ENCODE data around the gene BUB1B.
A peak's percentile ranks its signal among the peaks of the same experiment; 100 is the strongest.

BUB1B gene

GRCh38 chr15:40252438-40253166 is 91.7 kb downstream of the BUB1B start:
- Histone ChIP-seq H3K36me3 (replicated peaks) (no peaks in the 10 kb centered on the region), H3K9me3 (no peaks in the 10 kb centered on the region), H3K4me1 (peaks cover 8% of the 10 kb centered on the region), H3K27me3 (ENCODE audit: low read depth) (no peaks in the 10 kb centered on the region), H3K4me3 (peak overlapping the region; percentile 28)
- in situ Hi-C loops (cut with MboI; ENCODE audit: low sequenced_read_pairs), result loop anchor here (25.0 kb wide), 1 partner anchor 465 kb away; the partner anchor contains the start of gene FSIP1
- DNase-seq (ENCODE audit: low spot score in 2 of 2), result peak in 1 of 2 experiments; percentile 58

GRCh38 chr15:40253167-40253790 is 92.4 kb downstream of the BUB1B start:
- no peak for DNase-seq (ENCODE audit: low spot score in 2 of 2)
- H3K4me1 ChIP-seq, result peaks cover 8% of the 10 kb centered on the region
- no peaks in the 10 kb centered on the region for H3K27me3 ChIP-seq (ENCODE audit: low read depth)
- no peaks in the 10 kb centered on the region for H3K9me3 ChIP-seq
- in situ Hi-C loops (cut with MboI; ENCODE audit: low sequenced_read_pairs), result loop anchor here (25.0 kb wide), 1 partner anchor 466 kb away; the partner anchor contains the start of gene FSIP1
- H3K4me3 ChIP-seq, result peak overlapping the region; percentile 28
- no peaks in the 10 kb centered on the region for H3K36me3 ChIP-seq (replicated peaks)

GRCh38 chr15:40254452-40254851 is 93.6 kb downstream of the BUB1B start:
- Histone ChIP-seq H3K9me3 (no peaks in the 10 kb centered on the region), H3K36me3 (replicated peaks) (no peaks in the 10 kb centered on the region), H3K4me1 (peaks cover 8% of the 10 kb centered on the region), H3K27me3 (ENCODE audit: low read depth) (no peaks in the 10 kb centered on the region), H3K4me3 (no peak overlapping the region)
- no peak for DNase-seq (ENCODE audit: low spot score in 2 of 2)
- in situ Hi-C loops (cut with MboI; ENCODE audit: low sequenced_read_pairs), result loop anchor here (25.0 kb wide), 1 partner anchor 467 kb away; the partner anchor contains the start of gene FSIP1

- H3K9me3 ChIP-seq, result no peaks in the 10 kb centered on the region
- H3K27me3 ChIP-seq (ENCODE audit: low read depth), result no peaks in the 10 kb centered on the region
- peaks cover 8% of the 10 kb centered on the region for H3K4me1 ChIP-seq
- no peaks in the 10 kb centered on the region for H3K36me3 ChIP-seq (replicated peaks)
- H3K4me3 ChIP-seq, result no peak overlapping the region
- no peak for DNase-seq (ENCODE audit: low spot score in 2 of 2)
- in situ Hi-C loops (cut with MboI; ENCODE audit: low sequenced_read_pairs), result loop anchor here (25.0 kb wide), 1 partner anchor 468 kb away; the partner anchor contains the start of gene FSIP1
Observed at GRCh38 chr15:40255033-40255432, 94.2 kb downstream of the BUB1B start.

GRCh38 chr15:40256638-40257235 is 95.9 kb downstream of the BUB1B start:
- H3K4me3 ChIP-seq, result no peak overlapping the region

GRCh38 chr15:40257656-40258450 is 97.0 kb downstream of the BUB1B start:
- Histone ChIP-seq H3K9me3 (no peaks in the 10 kb centered on the region), H3K4me1 (peaks cover 5% of the 10 kb centered on the region), H3K36me3 (replicated peaks) (no peaks in the 10 kb centered on the region), H3K4me3 (no peak overlapping the region), H3K27me3 (ENCODE audit: low read depth) (no peaks in the 10 kb centered on the region)
- DNase-seq (ENCODE audit: low spot score in 2 of 2), result no peak
- in situ Hi-C loops (cut with MboI; ENCODE audit: low sequenced_read_pairs), result loop anchor here (25.0 kb wide), 1 partner anchor 471 kb away; the partner anchor contains the start of gene FSIP1

More at GRCh38 chr15:40256638-40257235, 95.9 kb downstream of the BUB1B start:
- H3K27me3 ChIP-seq (ENCODE audit: low read depth), result no peaks in the 10 kb centered on the region
- no peak for DNase-seq (ENCODE audit: low spot score in 2 of 2)
- in situ Hi-C loops (cut with MboI; ENCODE audit: low sequenced_read_pairs), result loop anchor here (25.0 kb wide), 1 partner anchor 469 kb away; the partner anchor contains the start of gene FSIP1
- peaks cover 8% of the 10 kb centered on the region for H3K4me1 ChIP-seq
- H3K36me3 ChIP-seq (replicated peaks), result no peaks in the 10 kb centered on the region
- H3K9me3 ChIP-seq, result no peaks in the 10 kb centered on the region

- DNase-seq (ENCODE audit: low spot score in 2 of 2), result no peak
- Histone ChIP-seq H3K9me3 (no peaks in the 10 kb centered on the region), H3K27me3 (ENCODE audit: low read depth) (no peaks in the 10 kb centered on the region), H3K4me3 (no peak overlapping the region), H3K36me3 (replicated peaks) (no peaks in the 10 kb centered on the region), H3K4me1 (no peaks in the 10 kb centered on the region)
- in situ Hi-C loops (cut with MboI; ENCODE audit: low sequenced_read_pairs), result loop anchor here (25.0 kb wide), 1 partner anchor 471 kb away; the partner anchor contains the start of gene FSIP1
Observed at GRCh38 chr15:40258544-40258943, 97.7 kb downstream of the BUB1B start.

- DNase-seq (ENCODE audit: low spot score in 2 of 2), result no peak
- no peaks in the 10 kb centered on the region for H3K36me3 ChIP-seq (replicated peaks)
- H3K27me3 ChIP-seq (ENCODE audit: low read depth), result no peaks in the 10 kb centered on the region
- H3K9me3 ChIP-seq, result no peaks in the 10 kb centered on the region
- no peaks in the 10 kb centered on the region for H3K4me1 ChIP-seq
- no peak overlapping the region for H3K4me3 ChIP-seq
- in situ Hi-C loops (cut with MboI; ENCODE audit: low sequenced_read_pairs), result loop anchor here (25.0 kb wide), 1 partner anchor 472 kb away; the partner anchor contains the start of gene FSIP1
Observed at GRCh38 chr15:40259021-40259420, 98.2 kb downstream of the BUB1B start.

- DNase-seq (ENCODE audit: low spot score in 2 of 2), result no peak
- no peaks in the 10 kb centered on the region for H3K27me3 ChIP-seq (ENCODE audit: low read depth)
- H3K4me3 ChIP-seq, result no peak overlapping the region
- H3K9me3 ChIP-seq, result no peaks in the 10 kb centered on the region
- no peaks in the 10 kb centered on the region for H3K36me3 ChIP-seq (replicated peaks)
- no peaks in the 10 kb centered on the region for H3K4me1 ChIP-seq
- in situ Hi-C loops (cut with MboI; ENCODE audit: low sequenced_read_pairs), result loop anchor here (25.0 kb wide), 1 partner anchor 476 kb away; the partner anchor contains the start of gene FSIP1
Observed at GRCh38 chr15:40263024-40263754, 102.3 kb downstream of the BUB1B start.

- Histone ChIP-seq H3K4me1 (no peaks in the 10 kb centered on the region), H3K9me3 (no peaks in the 10 kb centered on the region), H3K4me3 (no peak overlapping the region), H3K36me3 (replicated peaks) (no peaks in the 10 kb centered on the region), H3K27me3 (ENCODE audit: low read depth) (no peaks in the 10 kb centered on the region)
- in situ Hi-C loops (cut with MboI; ENCODE audit: low sequenced_read_pairs), result loop anchor here (25.0 kb wide), 1 partner anchor 477 kb away; the partner anchor contains the start of gene FSIP1
- no peak for DNase-seq (ENCODE audit: low spot score in 2 of 2)
Observed at GRCh38 chr15:40264321-40265153, 103.7 kb downstream of the BUB1B start.

- Histone ChIP-seq H3K4me3 (no peak overlapping the region), H3K27me3 (ENCODE audit: low read depth) (no peaks in the 10 kb centered on the region), H3K9me3 (no peaks in the 10 kb centered on the region), H3K36me3 (replicated peaks) (no peaks in the 10 kb centered on the region), H3K4me1 (no peaks in the 10 kb centered on the region)
- DNase-seq (ENCODE audit: low spot score in 2 of 2), result no peak
- in situ Hi-C loops (cut with MboI; ENCODE audit: low sequenced_read_pairs), result loop anchor here (25.0 kb wide), 1 partner anchor 478 kb away; the partner anchor contains the start of gene FSIP1
Observed at GRCh38 chr15:40265355-40265754, 104.5 kb downstream of the BUB1B start.

- Histone ChIP-seq H3K4me3 (no peak overlapping the region), H3K9me3 (no peaks in the 10 kb centered on the region), H3K36me3 (replicated peaks) (no peaks in the 10 kb centered on the region), H3K4me1 (no peaks in the 10 kb centered on the region), H3K27me3 (ENCODE audit: low read depth) (no peaks in the 10 kb centered on the region)
- in situ Hi-C loops (cut with MboI; ENCODE audit: low sequenced_read_pairs), result loop anchor here (25.0 kb wide), 1 partner anchor 479 kb away; the partner anchor contains the start of gene FSIP1
- DNase-seq (ENCODE audit: low spot score in 2 of 2), result no peak
Observed at GRCh38 chr15:40265875-40266274, 105.0 kb downstream of the BUB1B start.
